ENCODE data around the gene OR3A3.
"Not testable (repeated sequence)": the region's sequence is repeated elsewhere in the genome, so short reads cannot be mapped to it uniquely, and the experiment has no call there.

Gene OR3A3

DNA sequence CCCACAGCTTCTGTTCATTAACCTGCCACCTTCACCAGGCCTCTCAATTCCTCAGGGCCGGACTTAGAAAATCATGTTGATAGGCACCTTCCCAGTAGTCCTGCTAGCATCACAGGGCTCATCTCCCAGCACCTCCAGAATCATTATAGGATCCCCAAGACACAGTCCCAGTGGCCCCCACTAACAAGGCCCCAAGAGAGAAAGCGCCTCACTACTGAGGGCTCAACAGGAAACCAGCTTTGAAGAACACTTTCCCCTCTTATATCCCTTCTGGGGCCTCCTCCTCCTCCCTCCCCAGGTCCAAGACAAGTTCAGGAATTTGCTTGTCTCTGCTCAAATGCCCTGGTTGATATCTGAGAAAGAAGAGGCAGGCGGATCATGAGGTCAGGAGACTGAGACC lies at the start of gene OR3A3:
TSS of gene OR3A3 (plus strand) at position 301 of the 400 bp plus-strand sequence.
- DNase-seq (ENCODE audit: low read depth), result no peak

DNA sequence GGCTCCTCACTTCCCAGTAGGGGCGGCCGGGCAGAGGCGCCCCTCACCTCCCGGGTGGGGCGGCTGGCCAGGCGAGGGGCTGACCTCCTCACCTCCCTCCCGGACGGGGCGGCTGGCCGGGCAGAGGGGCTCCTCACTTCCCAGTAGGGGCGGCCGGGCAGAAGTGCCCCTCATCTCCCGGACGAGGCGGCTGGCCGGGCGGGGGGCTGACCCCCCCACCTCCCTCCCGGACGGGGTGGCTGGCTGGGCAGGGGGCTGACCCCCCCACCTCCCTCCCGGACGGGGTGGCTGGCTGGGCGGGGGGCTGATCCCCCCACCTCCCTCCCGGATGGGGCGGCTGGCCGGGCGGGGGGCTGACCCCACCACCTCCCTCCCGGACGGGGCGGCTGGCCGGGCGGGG lies 40.0 kb upstream of the OR3A3 start:
- DNase-seq (ENCODE audit: low read depth), result not testable (repeated sequence)

DNA sequence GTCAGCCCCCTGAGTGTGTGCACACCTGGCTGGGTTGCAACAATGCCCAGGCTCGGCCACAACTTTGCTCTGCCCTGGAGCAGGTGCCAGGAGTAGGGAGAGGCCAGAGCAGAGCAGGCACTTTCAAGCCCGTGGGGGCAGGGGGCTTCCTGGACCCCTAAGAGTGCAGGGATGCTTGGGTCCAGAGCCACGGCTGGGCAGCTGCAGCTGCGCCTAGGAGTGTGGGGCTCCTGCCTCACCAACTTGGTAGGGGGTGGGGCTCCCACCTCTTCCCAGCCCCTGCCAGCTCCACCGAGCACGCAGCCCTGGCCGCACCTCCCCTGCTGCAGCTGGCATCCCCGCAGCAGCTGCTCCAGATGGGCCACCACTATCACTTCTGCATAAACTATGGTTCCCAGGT lies 32.8 kb upstream of the OR3A3 start:
- no peak for DNase-seq (ENCODE audit: low read depth)

DNA sequence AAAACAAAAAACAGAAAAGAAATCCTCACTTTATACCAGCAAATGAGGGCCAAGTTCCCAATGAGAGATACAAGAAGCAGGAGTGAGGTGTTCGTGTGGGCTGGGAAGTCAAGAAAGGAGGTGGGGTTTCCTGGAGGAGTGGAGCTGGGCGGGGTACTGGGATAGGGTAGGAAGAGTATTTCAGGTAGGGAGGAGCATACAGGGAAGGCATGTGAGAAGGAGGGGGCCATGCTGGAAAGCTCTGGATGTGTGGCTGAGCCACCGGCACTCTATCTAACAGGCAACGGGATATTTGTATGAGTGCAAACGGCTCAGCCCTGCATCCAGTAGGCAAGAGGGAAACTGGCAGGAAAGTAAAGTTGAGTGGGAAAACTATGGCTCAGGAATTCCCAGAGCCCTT lies 29.2 kb upstream of the OR3A3 start:
- no peak for DNase-seq (ENCODE audit: low read depth)

DNA sequence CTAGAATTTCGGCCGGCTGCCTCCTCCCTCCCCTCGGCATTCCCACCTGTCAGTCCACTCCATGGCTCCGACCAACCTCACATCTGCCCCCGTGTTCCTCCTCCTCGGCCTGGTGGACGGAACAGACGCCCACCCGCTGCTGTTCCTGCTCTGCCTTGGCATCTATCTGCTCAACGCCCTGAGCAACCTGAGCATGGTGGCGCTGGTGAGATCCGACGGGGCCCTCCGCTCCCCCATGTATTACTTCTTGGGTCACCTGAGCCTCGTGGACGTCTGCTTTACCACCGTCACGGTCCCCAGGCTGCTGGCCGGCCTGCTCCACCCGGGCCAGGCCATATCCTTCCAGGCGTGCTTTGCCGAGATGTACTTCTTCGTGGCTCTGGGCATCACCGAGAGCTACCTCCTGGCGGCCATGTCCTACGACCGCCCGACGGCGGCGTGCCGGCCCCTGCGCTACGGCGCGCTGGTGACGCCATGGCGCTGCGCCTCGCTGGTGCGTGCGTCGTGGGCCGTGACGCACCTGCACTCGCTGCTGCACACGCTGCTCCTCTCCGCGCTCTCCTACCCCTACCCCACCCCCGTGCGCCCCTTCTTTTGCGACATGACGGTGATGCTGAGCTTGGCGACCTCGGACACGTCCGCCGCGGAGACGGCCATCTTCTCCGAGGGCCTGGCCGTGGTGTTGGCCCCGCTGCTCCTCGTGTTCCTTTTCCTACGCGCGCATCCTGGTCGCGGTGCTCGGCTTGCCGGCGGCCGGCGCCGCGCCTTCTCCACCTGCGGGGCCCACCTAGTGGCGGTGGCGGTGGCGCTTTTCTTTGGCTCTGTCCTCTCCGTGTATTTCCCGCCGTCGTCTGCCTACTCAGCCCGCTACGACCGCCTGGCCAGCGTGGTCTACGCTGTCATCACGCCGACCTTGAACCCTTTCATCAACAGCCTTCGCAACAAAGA lies 25.0 kb upstream of the OR3A3 start, which contains the start of gene OR3A2:
TSS of gene OR3A2 (minus strand) at position 440 of the 948 bp plus-strand sequence.
- no peak for DNase-seq (ENCODE audit: low read depth)

DNA sequence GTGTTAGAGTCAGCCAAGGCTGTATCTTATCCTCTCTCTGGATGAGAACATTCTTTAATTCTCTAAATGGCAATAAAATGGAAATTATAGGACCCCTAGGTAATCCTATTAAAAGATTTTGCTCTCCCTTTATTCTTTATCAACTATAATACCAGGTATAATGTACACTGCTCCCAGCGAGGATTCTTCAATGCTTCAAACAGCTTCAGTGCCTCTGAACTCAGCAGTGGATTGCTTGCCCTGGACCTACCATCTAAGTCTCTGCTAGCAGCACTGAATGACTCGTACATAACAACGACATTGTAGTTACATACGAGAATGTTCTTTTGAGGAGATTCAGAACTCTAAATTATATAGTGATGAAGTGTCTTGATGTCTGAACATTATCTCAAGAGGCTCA lies 21.4 kb upstream of the OR3A3 start:
- no peak for DNase-seq (ENCODE audit: low read depth)

DNA sequence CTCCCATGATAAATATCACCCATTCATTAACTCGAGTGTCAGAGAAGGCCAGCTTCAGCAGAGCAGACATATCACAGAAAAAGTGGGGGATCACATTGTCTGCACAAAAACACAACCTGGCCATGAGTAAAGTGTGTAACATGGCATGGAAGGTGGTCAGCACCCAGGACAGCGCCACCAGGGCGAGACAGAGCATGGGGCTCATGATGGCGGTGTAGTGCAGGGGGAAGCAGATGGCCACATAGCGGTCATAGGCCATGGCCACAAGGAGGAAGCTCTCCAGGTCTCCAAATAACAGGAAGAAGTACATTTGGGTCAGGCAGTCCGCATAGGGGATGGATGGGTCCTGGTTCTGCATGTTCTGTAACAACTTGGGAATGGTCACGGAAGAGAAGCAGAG lies 13.4 kb upstream of the OR3A3 start:
- DNase-seq (ENCODE audit: low read depth), result not testable (repeated sequence)

DNA sequence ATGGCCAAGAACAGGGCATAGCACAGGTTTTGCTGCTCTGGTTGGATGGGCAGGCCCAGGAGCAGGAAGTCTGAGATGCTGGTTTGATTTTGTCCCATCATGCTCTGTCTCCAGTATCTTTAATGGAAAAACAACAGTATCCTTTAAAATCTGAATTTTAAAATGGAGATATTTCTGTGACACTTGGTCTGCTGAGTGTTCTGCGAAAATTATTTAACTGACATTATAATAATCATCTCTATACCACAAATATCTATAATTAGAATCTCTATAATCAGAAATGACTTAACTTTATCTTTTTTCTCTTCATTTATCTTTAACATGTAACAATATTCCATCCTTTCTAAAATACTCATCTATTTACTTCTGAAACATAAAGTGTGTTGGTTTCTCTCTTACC lies 12.9 kb upstream of the OR3A3 start, which contains the start of gene OR1E1:
TSS of gene OR1E1 (minus strand) at position 101 of the 400 bp plus-strand sequence. CDS start at position 101, 0 bp downstream.
- DNase-seq (ENCODE audit: low read depth), result no peak

DNA sequence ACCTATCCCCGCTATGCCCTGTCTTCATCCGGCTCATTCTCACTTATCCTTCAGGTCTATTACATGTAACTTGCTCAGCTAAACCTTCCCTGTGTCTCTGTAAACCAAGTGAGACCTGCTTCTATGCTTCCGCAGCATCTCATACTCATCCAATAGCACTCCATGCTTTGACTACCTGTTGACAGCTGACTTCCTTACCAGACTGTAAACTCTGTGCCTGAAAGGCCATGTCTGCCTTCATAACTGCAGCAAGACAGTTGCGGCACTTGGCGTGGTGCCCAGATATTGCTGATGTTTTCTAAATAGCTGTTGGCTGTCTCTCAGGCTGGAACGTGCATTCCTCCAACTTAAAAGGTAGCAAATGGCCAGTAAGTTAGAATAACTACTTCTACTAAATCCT lies 11.1 kb upstream of the OR3A3 start:
- no peak for DNase-seq (ENCODE audit: low read depth)

DNA sequence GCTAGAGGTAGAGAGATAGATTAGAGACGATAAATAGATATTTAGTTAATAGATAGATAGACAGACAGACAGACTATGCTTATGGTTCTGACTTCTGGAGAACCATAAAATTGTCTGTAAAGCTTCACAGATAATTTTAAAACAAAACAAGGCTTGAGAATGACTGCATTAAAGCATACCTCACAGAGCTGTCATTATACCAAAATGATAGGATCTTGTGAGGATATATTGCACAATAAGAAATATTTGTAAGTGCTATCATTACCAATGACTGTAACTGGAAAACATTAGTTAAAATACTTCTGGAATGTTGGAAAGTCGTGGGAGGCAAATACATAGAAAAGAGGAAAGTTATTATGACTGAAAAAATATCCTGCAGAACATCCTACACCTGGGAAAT lies 9.4 kb upstream of the OR3A3 start:
- no peak for DNase-seq (ENCODE audit: low read depth)

DNA sequence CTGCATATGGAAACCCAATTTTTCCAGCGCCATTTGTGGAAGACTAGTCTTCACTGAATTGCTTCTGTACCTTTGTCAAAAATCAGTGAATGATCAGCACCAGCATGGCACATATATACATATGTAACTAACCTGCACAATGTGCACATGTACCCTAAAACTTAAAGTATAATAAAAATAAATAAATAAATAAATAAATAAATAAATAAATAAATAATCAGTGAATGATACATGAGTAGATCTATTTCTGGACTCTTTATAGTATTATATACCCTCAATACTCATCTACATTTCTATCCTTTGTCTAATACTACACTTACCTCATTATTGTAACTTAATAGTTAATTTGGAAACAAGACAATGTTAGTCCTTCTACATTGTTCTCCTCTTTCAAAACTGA lies 7.3 kb upstream of the OR3A3 start:
- DNase-seq (ENCODE audit: low read depth), result not testable (repeated sequence)

DNA sequence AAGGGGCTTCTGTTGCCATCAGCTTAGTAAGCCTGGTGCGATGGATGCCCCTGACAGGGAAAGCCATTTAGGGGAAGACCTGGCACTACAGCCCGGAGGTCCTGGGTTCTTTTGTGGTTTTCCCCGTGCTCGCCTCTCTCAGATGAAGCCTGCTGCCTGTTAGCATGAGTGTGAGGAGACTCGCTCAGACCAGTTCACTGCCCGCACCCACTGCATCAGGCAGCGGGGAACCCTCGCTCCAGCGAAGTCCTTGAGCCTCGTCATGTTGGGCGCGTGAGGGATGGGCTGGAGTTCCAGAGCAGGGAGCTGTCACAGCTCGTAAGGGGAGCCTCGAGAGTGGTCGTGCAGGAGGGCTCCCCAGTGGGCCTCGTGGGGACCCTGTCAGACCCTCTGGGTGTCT lies 1.0 kb downstream of the OR3A3 start:
- DNase-seq (ENCODE audit: low read depth), result not testable (repeated sequence)

DNA sequence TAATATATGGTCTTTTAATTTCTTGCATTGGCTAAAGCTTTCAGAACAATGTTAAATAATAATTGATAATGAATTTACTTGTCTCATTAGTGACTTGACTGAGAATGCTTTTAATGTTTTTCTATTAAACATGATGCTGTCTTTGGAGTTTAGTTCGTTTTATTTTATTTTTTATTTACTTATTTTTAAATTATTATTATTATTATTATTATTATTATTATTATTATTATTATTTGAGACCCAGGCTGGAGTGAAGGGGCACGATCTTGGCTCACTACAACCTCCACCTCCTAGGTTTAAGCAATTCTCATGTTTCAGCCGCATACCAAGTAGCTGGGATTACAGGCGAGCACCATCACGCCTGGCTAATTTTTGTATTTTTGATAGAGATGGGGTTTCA lies 4.4 kb downstream of the OR3A3 start:
- no peak for DNase-seq (ENCODE audit: low read depth)

DNA sequence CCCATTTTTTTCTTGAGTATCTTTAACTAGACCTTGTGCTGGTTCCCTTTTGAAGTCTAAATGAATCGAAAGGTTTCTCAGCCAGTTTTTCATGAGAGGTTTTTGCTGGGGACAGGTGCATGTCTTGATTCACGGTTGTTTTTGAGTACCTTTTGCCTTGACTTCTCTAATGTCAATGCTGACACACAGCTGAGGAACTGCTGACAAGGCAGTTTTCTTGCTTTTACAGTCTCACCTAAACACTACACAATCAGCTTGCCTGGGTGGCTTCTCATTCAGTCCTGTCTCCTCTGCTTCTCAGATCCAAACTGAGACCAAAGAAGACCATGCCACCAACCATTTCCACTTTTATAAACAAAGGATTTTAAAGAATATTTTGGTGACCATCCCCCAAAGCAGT lies 7.1 kb downstream of the OR3A3 start:
- no peak for DNase-seq (ENCODE audit: low read depth)

DNA sequence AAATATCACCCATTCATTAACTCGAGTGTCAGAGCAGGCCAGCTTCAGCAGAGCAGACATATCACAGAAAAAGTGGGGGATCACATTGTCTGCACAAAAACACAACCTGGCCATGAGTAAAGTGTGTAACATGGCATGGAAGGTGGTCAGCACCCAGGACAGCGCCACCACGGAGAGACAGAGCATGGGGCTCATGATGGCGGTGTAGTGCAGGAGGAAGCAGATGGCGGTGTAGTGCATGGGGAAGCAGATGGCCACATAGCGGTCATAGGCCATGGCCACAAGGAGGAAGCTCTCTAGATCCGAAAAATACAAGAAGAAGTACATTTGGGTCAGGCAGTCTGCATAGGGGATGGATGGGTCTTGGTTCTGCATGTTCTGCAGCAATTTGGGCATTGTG lies 22.0 kb downstream of the OR3A3 start:
- DNase-seq (ENCODE audit: low read depth), result peak; percentile 4

DNA sequence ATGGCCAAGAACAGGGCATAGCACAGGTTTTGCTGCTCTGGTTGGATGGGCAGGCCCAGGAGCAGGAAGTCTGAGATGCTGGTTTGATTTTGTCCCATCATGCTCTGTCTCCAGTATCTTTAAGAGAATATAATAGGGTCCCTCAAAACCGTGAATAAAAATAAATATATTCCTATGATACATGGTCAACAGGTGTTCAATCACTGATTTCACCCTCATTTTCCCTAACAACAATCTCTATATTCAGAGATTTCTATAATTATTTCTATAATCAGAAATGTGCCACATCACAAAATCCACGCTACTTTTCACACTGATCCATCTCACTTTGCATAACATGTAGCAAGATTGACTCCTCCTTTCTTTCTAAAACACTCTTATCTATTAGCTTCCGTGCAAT lies 22.6 kb downstream of the OR3A3 start, which contains the start of gene OR1E2:
TSS of gene OR1E2 (minus strand) at position 101 of the 400 bp plus-strand sequence. CDS start at position 101, 0 bp downstream.
- no peak for DNase-seq (ENCODE audit: low read depth)

DNA sequence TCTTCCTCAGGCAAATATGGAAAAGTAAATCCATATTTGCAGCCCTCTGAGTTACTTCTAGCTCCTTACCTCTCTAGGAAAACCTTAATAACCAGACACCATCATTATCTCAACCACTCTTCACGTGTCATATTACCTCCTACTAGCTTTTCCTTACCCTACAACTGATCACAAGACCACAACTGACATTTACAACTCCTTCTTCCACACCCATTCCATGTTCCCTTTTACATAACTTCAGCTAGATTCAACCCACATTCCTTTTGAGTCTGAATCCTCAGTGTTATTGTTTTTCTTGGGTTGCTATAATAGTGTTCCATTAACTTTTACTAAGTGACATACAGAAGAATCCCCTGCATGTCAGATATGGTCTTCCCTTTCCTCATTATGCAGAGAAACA lies 27.2 kb downstream of the OR3A3 start:
- no peak for DNase-seq (ENCODE audit: low read depth)

DNA sequence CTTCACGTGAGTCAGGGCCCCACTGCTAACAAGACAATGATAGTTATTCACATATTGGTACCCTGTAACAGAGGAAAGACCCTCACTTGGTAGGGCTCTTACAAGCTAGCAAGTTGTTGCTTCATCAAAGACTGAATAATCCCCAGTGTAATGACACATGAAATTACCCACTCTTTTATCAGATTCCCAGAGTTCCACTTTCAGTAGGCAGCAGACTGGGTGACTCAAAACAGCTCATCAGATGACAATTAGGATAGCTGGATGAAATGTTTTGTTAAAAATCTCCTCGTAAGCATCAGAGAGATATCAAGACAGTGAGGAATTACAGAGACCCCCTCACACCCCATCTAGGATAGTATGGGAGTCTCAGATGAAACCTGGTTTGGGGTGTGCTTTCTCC lies 29.3 kb downstream of the OR3A3 start:
- no peak for DNase-seq (ENCODE audit: low read depth)

DNA sequence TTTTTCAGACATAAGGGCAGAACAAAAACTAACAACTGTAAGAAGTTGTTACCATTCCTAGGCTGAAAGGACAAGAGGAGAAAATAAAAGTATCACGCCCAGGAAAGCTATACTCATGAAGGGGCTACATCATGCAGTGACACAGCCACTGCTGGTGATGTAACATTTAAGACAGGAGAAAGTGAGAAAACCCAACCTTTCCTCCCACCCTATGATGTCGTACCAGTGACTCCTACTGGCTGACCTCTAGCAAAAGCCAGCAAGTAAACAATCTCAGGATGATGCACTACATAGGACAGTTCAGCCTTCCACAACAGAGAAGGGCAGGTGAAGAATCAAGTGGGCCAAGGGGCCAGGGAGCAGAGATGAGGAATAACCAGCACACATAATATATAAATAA lies 36.5 kb downstream of the OR3A3 start:
- peak; percentile 2 for DNase-seq (ENCODE audit: low read depth)

DNA sequence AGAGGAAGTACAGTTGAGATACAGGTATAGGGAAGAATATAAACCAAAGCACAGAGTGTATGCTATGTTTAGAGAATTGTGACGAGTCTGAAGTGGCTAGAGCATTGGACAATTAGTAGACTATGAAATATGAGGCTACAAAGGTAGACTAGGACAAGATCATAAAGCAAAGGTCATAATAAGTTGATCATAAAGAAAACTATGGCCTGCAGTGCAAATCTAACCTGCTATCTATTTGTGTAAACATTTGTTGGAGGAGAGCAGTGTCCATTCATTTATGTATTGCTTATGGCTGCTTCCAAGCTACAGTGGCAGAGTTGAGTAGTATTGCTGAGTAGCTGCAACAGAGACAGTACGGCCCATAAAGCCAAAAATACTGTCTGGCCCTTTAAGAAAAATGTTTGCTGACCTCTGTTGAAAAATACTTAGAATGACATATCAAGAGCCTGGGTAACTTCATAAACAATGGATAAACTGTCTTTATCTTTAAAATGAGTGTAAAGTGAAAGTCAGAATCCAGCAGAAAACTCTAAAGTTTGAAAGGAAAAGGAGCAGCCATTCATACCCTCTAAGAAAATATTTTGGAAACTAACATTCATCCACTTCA lies 37.0 kb downstream of the OR3A3 start:
- no peak for DNase-seq (ENCODE audit: low read depth)

DNA sequence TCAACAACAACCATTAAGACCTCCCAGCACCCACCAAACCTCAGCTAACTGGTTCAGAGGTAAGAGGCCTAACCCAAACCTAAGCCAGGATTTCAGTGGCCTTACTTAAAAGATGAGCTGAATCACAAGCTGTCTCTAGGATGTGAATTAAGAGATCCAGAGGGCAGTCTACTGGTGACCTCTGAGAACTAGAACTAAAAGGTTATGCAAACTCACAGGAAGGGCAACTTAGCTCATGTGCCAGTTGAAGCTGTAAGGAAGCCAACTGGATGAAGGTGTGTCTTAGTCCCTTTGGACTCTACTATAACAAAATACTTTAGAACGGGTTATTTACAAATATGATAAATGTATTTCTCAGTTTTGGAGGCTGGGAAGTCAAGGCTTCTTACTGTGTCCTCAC lies 55.2 kb downstream of the OR3A3 start:
- DNase-seq (ENCODE audit: low read depth), result not testable (repeated sequence)

DNA sequence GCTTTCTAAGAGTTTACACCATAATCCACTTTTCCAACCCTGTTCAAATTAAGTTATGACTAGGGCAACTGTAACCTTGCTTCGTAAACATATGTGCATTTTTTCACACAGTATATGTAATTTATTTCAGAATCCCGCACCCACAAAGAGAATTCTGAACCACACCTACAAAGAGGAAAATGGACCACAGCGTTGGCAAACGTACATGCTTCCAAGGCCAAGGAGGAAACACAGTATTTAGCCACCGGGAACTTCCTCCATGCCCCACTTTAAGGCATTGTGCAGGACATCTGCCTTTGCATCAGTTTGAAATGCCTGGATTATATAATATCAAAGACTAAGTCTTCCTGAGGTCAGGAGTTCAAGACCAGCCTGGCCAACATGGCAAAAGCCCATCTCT lies 58.4 kb downstream of the OR3A3 start:
- no peak for DNase-seq (ENCODE audit: low read depth)

DNA sequence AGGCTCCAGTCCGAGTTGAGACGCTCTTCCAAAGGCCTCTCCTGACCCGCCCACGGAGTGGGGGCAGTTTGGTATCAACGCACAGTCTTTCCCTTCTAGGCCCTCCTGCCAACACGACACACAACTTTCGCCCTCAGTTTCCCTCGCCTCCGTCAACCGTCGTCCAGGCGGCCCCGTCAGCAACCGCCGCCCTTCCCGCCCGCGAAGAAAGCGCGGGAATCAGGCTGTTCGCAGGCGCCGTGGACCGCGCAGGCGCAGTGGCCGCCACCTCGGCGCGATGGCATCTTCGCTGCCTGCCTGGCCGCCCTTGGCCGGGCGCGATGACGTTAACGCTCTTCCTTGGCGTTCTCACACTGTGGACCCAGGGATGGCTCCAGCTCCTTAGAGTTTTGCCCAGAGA lies 60.4 kb downstream of the OR3A3 start, which contains the start of gene SPATA22:
TSS of gene SPATA22 (minus strand) at position 221 of the 400 bp plus-strand sequence. CDS start 2,494 bp downstream, outside the sequence.
- DNase-seq (ENCODE audit: low read depth), result no peak
